K562 (cell line): ENCODE data around the gene MYO10. TPM values are rescaled to one million over a fixed set of nuclear protein-coding genes. Genes with fewer than 3 reads are reported as not detected.

Experiments used
- ATAC-seq: fragments of 200-7000 bp; cut with Tn5 transposase; 3 replicates; pipeline ENCODE4 v1.9.1; 2020; ENCODE audit warnings: moderate library complexity
- BruUV-seq: library from RNA; stranded (reverse); fragments of 400-500 nt; replicated peaks from 2 replicates; lab custom pipeline; 2021; lab: Mats Ljungman, UMichigan
- CTCF ChIA-PET: fragments of 300-600 bp; formaldehyde crosslinking; extraction: SDS; loops from one replicate; lab custom pipeline; 2021; ENCODE audit warnings: low intra/inter-chr PET ratio; lab: Yijun Ruan, JAX
- POLR2A ChIA-PET: fragments of 300-600, 350-650 bp; sonication (Branson Sonifier 250); formaldehyde crosslinking; extraction: SDS; loops from one replicate; lab custom pipeline; 2021; ENCODE audit warnings: antibody characterized with exemption, inconsistent platforms; lab: Yijun Ruan, JAX
- DNase-seq, 4 experiments: peaks; one replicate each; pipeline versions ENCODE4 v3.0.0 to v3.0.0-alpha.2; 2011 to 2018; ENCODE audit warnings: low spot score in 3 of 4, mixed read lengths in 3 of 4; ENCODE audit errors: extremely low read depth in 1 of 4
- FAIRE-seq: peaks from 2 replicates; lab custom pipeline; 2011; peaks lifted over from hg19 to GRCh38; lab: Jason Lieb, UNC
- H2AFZ ChIP-seq: 2 replicates; pipeline ENCODE4 v1.6.0; 2011; ENCODE audit warnings: low read depth, low read length, control low read depth, inconsistent platforms
- H3K27ac ChIP-seq: fragments of 200-600 bp; 3 replicates; pipeline ENCODE4 v1.8.0; 2011; ENCODE audit warnings: low read depth, mild to moderate bottlenecking, control low read depth, inconsistent platforms, low read length, moderate library complexity, mixed read lengths; ENCODE audit errors: extremely low read depth
- H3K27me3 ChIP-seq, 2 experiments: fragments of 300-600 bp in 1 of 2; 2 replicates in 1 of 2; 3 replicates in 1 of 2; pipeline versions ENCODE4 v1.6.0 to v1.8.0; 2011; ENCODE audit warnings: inconsistent platforms in 2 of 2, low read length in 2 of 2, mild to moderate bottlenecking in 1 of 2, mixed read lengths in 1 of 2, moderate library complexity in 1 of 2; ENCODE audit not compliant: control insufficient read depth in 2 of 2, insufficient read depth in 2 of 2
- H3K36me3 ChIP-seq: fragments of 300-600 bp; 3 replicates; pipeline ENCODE4 v1.8.0; 2011; ENCODE audit warnings: mild to moderate bottlenecking, low read length, inconsistent platforms; ENCODE audit not compliant: control insufficient read depth, insufficient read depth
- H3K4me1 ChIP-seq, 2 experiments: fragments of 200-600 bp in 1 of 2; replicated peaks in 1 of 2; 2 replicates in 1 of 2; 3 replicates in 1 of 2; pipeline versions ENCODE4 v1.5.1 to v1.8.0; 2011; ENCODE audit warnings: inconsistent platforms in 2 of 2, low read length in 2 of 2, mild to moderate bottlenecking in 1 of 2, mixed read lengths in 1 of 2, moderate library complexity in 1 of 2; ENCODE audit not compliant: control insufficient read depth in 2 of 2, insufficient read depth in 2 of 2
- H3K4me2 ChIP-seq: 2 replicates; pipeline ENCODE4 v1.6.1; 2011; ENCODE audit warnings: low read length, control low read depth, inconsistent platforms, mixed read lengths; ENCODE audit not compliant: insufficient read depth
- H3K4me3 ChIP-seq: fragments of 200-600 bp; sonication (generic), shearing (Covaris generic); 2 replicates; pipeline ENCODE4 v1.5.1; 2016; ENCODE audit warnings: control low read depth, inconsistent platforms
- H3K79me2 ChIP-seq: fragments of 200-600 bp; 3 replicates; pipeline ENCODE4 v1.8.0; 2011; ENCODE audit warnings: low read length, inconsistent platforms; ENCODE audit not compliant: control insufficient read depth, insufficient read depth
- H3K9ac ChIP-seq, 2 experiments: 2 replicates each; pipeline versions ENCODE4 v1.6.0 to v1.6.1; 2011; ENCODE audit warnings: low read depth in 2 of 2, low read length in 2 of 2, control low read depth in 1 of 2, inconsistent platforms in 1 of 2, mild to moderate bottlenecking in 1 of 2, mixed read lengths in 1 of 2; ENCODE audit not compliant: insufficient read depth in 1 of 2
- H3K9me1 ChIP-seq: one replicate; pipeline ENCODE4 v1.6.0; 2011; ENCODE audit warnings: inconsistent platforms, mild to moderate bottlenecking, low read length, moderate library complexity; ENCODE audit not compliant: control insufficient read depth, insufficient read depth
- H3K9me3 ChIP-seq: replicated peaks from 2 replicates; pipeline ENCODE4 v1.5.1; 2011; ENCODE audit warnings: low read depth, low read length, inconsistent platforms; ENCODE audit not compliant: control insufficient read depth, insufficient read depth
- H4K20me1 ChIP-seq: replicated peaks from 2 replicates; pipeline ENCODE4 v1.6.1; 2011; ENCODE audit warnings: low read length, inconsistent platforms, mixed read lengths; ENCODE audit not compliant: control insufficient read depth, insufficient read depth
- ADNP ChIP-seq: fragments of 200-800 bp; sonication (Bioruptor generic); IDR thresholded peaks from 2 replicates; pipeline ENCODE4 v1.6.1; 2016; ENCODE audit warnings: missing genetic modification characterization, missing compliant biosample characterization
- CHAMP1 ChIP-seq: fragments of 450-650 bp; IDR thresholded peaks from 2 replicates; pipeline ENCODE4 v1.6.1; 2016; ENCODE audit warnings: mild to moderate bottlenecking
- CUX1 ChIP-seq: fragments of 200-800 bp; sonication (Bioruptor generic); IDR thresholded peaks from 2 replicates; pipeline ENCODE4 v1.6.1; 2016; ENCODE audit warnings: missing genetic modification characterization, missing compliant biosample characterization
- MAX ChIP-seq: sonication (generic); formaldehyde crosslinking; IDR thresholded peaks from 2 replicates; pipeline ENCODE4 v1.9.0; 2022; ENCODE audit warnings: mild to moderate bottlenecking, missing genetic modification reagents
- MLX ChIP-seq, 2 experiments: fragments of 450-650 bp in 1 of 2; sonication (generic) in 1 of 2; formaldehyde crosslinking; conservative IDR thresholded peaks; 2 replicates each; pipeline versions ENCODE4 v1.4.0 to v1.8.1; 2020 to 2022; ENCODE audit warnings: mild to moderate bottlenecking in 1 of 2, missing genetic modification reagents in 1 of 2
- NFYB ChIP-seq: IDR thresholded peaks from 2 replicates; pipeline ENCODE4 v1.6.1; 2011; ENCODE audit warnings: mild to moderate bottlenecking, moderate library complexity; ENCODE audit not compliant: insufficient read length; ENCODE audit errors: extremely low read depth
- RFX5 ChIP-seq: IDR thresholded peaks from 2 replicates; pipeline ENCODE4 v1.6.1; 2011; ENCODE audit warnings: low read depth, mild to moderate bottlenecking, improper control_type of control experiment, low read length
- TCFL5 ChIP-seq: fragments of 250-450 bp; sonication (Bioruptor Pico); conservative IDR thresholded peaks from 2 replicates; pipeline ENCODE4 v1.6.1; 2021; ENCODE audit warnings: mild to moderate bottlenecking, moderate library complexity, matching md5 sums
- WGBS: fragments of 100-300 bp; shearing (Covaris generic); methylation state at CpG from one replicate; pipeline ENCODE4 v1.1.6; 2016; ENCODE audit warnings: low coverage, mixed read lengths; ENCODE audit not compliant: insufficient coverage; ENCODE audit errors: missing lambda C conversion rate; 5-methylcytosine and 5-hydroxymethylcytosine counted together
- in situ Hi-C: fragments of 300-500 bp; cut with MboI; formaldehyde crosslinking; loops from 4 replicates; pipeline ENCODE4 v1.15.0; 2018; ENCODE audit warnings: inconsistent platforms, mixed read lengths
- intact Hi-C: fragments of 100-400 bp; cut with micrococcal nuclease; formaldehyde crosslinking; loops from 2 replicates; pipeline ENCODE4 v1.14.2; 2022
- polyA plus RNA-seq, 8 experiments: library from polyadenylated mRNA; depleted of rRNA in 4 of 8; stranded (reverse) in 5 of 8; unstranded in 3 of 8; fragments of >200 nt; fragmentation: Nextera tagmentation in 2 of 8; fragmentation: Illumina TruSeq in 1 of 8; extraction: Ambion mirVana in 2 of 8; extraction: Trizol in 1 of 8; gene quantifications; 2 replicates each; pipeline versions ENCODE4 v1.2.1 to v1.2.3, GENCODE V29; 2011 to 2014; ENCODE audit warnings: inconsistent platforms in 1 of 8, missing spikeins in 1 of 8
- total RNA-seq, 7 experiments: library from RNA; depleted of rRNA in 6 of 7; stranded (reverse); fragments of >200 nt in 6 of 7; fragmentation: Illumina TruSeq in 2 of 7; extraction: Trizol in 2 of 7; gene quantifications; 2 replicates each; pipeline versions ENCODE4 v1.2.1 to v1.2.3, GENCODE V29; 2011 to 2021; ENCODE audit warnings: low replicate concordance in 1 of 7

The MYO10 gene
- total and polyA plus RNA-seq, 9 of the 15 experiments (the other 6 are each of a cell fraction or from before 2014, with no cell fraction given), result 0.04 to 0.24 TPM; not detected in 7

GRCh38 chr5:16812911-16813310, 123.2 kb downstream of the MYO10 start:
- POLR2A ChIA-PET, result interaction anchor here (0.6 kb wide), 1 partner anchor 83 kb away, joined by 3 read pairs; no protein-coding TSS in a partner anchor
- FAIRE-seq, result no peak

More at GRCh38 chr5:16812911-16813310, 123.2 kb downstream of the MYO10 start:
- DNase-seq (no peak), ATAC-seq (no peak)
- Histone ChIP-seq H3K4me3 (no peak overlapping the region), H3K79me2 (no peaks in the 10 kb centered on the region), H3K36me3 (no peaks in the 10 kb centered on the region), H3K4me2 (no peak overlapping the region), H3K9me1 (no peaks in the 10 kb centered on the region), H3K9me3 (no peaks in the 10 kb centered on the region), H2AFZ (no peak overlapping the region), H4K20me1 (no peaks in the 10 kb centered on the region), H3K27me3 (peaks cover 11 to 37% of the 10 kb centered on the region in 2 experiments; a peak in 4 of 5 replicates), H3K27ac (no peak overlapping the region), H3K4me1 (no peaks in the 10 kb centered on the region; a peak in 1 of 5 replicates), H3K9ac (no peak overlapping the region)
- TF ChIP-seq MAX (CRISPR knock-in tag) (no peak), RFX5 (no peak), ADNP (tag) (no peak), CUX1 (CRISPR knock-in tag) (no peak), MLX (CRISPR knock-in tag; conservative IDR thresholded peaks at IDR 0.05) (no peak), CHAMP1 (no peak), NFYB (no peak), TCFL5 (CRISPR knock-in tag) (no peak)
- CTCF ChIA-PET, result interaction anchor here (0.7 kb wide), 1 partner anchor 1165 kb away, joined by 4 read pairs; no protein-coding TSS in a partner anchor
- in situ Hi-C loops (no loop called here), intact Hi-C loops (no loop called here)
- no TSS peak for BruUV-seq
- 0% methylated on average over 4 of the region's 4 CpGs for WGBS
